ENCODE measurements around the gene CLBA1.

DNA sequence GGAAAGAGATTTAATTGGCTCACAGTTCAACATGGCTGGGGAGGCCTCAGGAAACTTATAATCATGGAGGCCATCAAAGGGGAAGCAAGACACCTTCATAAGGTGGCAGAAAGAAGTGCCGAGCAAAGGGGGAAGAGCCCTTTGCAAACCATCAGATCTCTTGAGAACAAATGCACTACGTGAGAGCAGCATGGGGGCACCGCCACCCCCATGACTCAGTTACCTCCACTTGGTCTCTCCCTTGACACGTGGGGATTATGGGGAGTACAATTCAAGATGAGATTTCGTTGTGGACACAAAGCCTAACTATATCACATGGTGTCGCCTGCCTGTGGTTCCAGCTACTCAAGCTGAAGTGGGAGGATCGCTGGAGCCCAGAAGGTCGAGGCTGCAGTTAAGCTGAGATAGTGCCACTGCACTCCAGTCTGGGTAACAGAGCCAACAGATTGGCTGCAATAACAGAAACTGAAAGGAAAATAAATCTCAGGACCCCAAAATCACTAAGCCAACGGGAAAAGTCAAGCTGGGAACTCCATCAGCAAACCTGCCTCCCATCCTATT lies 45.3 kb downstream of the CLBA1 start:
- TF ChIP-seq CTCF (conservative IDR thresholded peaks at IDR 0.05; ENCODE audit: low read length) (no peak), EZH2phosphoT487 (IDR thresholded peaks at IDR 0.05; ENCODE audit: borderline replicate concordance, low read depth, low read length) (no peak)
